Calu3 (cell line): ENCODE data around the gene METRN. TPM values are rescaled to one million over a fixed set of nuclear protein-coding genes. Genes with fewer than 3 reads are reported as not detected.

Experiments used
- BruUV-seq: library from RNA; stranded (reverse); fragments of 400-500 nt; replicated peaks from 2 replicates; lab custom pipeline; 2021; lab: Mats Ljungman, UMichigan
- CTCF ChIA-PET: fragments of 300-600 bp; sonication (Branson Sonifier 250); formaldehyde crosslinking; loops from one replicate; lab custom pipeline; 2022; ENCODE audit warnings: antibody characterized with exemption; lab: Charles Lee
- DNase-seq: peaks from one replicate; pipeline ENCODE4 v3.0.0; 2022
- H3K27ac Mint-ChIP-seq: one replicate; pipeline ENCODE4 v1.8.0; 2022; ENCODE audit warnings: mixed read lengths; ENCODE audit not compliant: unreplicated experiment
- H3K27me3 Mint-ChIP-seq: one replicate; pipeline ENCODE4 v1.8.0; 2022; ENCODE audit warnings: mixed read lengths; ENCODE audit not compliant: unreplicated experiment
- H3K36me3 Mint-ChIP-seq: one replicate; pipeline ENCODE4 v1.8.0; 2022; ENCODE audit warnings: mild to moderate bottlenecking, moderate library complexity, mixed read lengths; ENCODE audit not compliant: insufficient read depth, unreplicated experiment
- H3K4me1 Mint-ChIP-seq: one replicate; pipeline ENCODE4 v1.8.0; 2022; ENCODE audit warnings: mild to moderate bottlenecking, low read depth, mixed read lengths; ENCODE audit not compliant: unreplicated experiment
- H3K4me3 Mint-ChIP-seq: one replicate; pipeline ENCODE4 v1.8.0; 2022; ENCODE audit warnings: mild to moderate bottlenecking, low read depth, moderate library complexity, mixed read lengths; ENCODE audit not compliant: unreplicated experiment
- H3K9me3 Mint-ChIP-seq: one replicate; pipeline ENCODE4 v1.8.0; 2022; ENCODE audit warnings: low read depth, mixed read lengths; ENCODE audit not compliant: unreplicated experiment
- intact Hi-C: fragments of 100-400 bp; cut with micrococcal nuclease; formaldehyde crosslinking; loops from one replicate; pipeline ENCODE4 v1.10.0; 2022; ENCODE audit not compliant: unreplicated experiment
- total RNA-seq: library from RNA; stranded (reverse); gene quantifications from 2 replicates; pipeline ENCODE4 v1.2.3, GENCODE V29; 2022
- TF ChIP-seq, protein P1 (sequence below): fragments of 200-600 bp; IDR thresholded peaks from one replicate; pipeline ENCODE4 v1.8.0; 2022; ENCODE audit warnings: antibody characterized with exemption; ENCODE audit not compliant: unreplicated experiment

The METRN gene
- total RNA-seq, 1 experiment from 2014 or later: 51.7 TPM

DNA sequence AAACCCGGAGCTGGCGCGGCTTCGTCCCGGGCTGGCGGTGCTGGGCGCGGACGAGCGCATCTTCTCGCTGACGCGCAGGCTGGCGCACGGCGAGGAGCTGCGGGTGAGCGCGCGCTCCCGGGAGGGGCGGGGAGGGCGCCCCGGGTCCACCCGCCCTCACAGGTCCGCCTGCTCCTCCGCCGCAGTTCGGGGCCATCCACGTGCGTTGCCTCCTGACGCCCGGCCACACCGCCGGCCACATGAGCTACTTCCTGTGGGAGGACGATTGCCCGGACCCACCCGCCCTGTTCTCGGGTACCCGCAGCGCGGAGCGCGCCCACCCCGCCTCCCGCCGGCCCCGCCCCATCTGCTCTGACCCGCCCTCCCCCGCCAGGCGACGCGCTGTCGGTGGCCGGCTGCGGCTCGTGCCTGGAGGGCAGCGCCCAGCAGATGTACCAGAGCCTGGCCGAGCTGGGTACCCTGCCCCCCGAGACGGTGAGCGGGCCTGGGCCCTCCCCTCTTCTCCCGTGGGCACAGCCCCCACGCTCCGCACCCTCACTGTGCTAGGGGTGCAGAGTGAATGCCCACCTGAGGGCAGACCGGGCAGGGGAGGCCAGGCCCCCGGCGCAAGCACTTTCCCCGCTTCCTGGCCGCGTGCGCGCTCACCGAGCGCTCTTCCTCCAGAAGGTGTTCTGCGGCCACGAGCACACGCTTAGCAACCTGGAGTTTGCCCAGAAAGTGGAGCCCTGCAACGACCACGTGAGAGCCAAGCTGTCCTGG lies 13.4 kb downstream of the METRN start:
- H3K4me1 Mint-ChIP-seq: no peaks in the 10 kb centered on the region
- intact Hi-C loops: no loop called here
- peaks cover 60% of the 10 kb centered on the region for H3K36me3 Mint-ChIP-seq
- CTCF ChIA-PET: interaction anchor here (0.6 to 1.1 kb wide), 5 partner anchors 12 to 591 kb away, joined by 3 to 7 read pairs (median 3); partner anchors contain the start of gene CIAO3
- peak; percentile 72 for DNase-seq
- no peak overlapping the region for H3K27ac Mint-ChIP-seq
- H3K27me3 Mint-ChIP-seq: no peaks in the 10 kb centered on the region
- no peaks in the 10 kb centered on the region for H3K9me3 Mint-ChIP-seq
- no TSS peak for BruUV-seq
- H3K4me3 Mint-ChIP-seq: peak overlapping the region; percentile 74
- TF ChIP-seq, protein P1, sequence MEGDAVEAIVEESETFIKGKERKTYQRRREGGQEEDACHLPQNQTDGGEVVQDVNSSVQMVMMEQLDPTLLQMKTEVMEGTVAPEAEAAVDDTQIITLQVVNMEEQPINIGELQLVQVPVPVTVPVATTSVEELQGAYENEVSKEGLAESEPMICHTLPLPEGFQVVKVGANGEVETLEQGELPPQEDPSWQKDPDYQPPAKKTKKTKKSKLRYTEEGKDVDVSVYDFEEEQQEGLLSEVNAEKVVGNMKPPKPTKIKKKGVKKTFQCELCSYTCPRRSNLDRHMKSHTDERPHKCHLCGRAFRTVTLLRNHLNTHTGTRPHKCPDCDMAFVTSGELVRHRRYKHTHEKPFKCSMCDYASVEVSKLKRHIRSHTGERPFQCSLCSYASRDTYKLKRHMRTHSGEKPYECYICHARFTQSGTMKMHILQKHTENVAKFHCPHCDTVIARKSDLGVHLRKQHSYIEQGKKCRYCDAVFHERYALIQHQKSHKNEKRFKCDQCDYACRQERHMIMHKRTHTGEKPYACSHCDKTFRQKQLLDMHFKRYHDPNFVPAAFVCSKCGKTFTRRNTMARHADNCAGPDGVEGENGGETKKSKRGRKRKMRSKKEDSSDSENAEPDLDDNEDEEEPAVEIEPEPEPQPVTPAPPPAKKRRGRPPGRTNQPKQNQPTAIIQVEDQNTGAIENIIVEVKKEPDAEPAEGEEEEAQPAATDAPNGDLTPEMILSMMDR: no peak

GRCh38 chr16:728890-729744 lies 14.2 kb downstream of the METRN start:
- no peaks in the 10 kb centered on the region for H3K27me3 Mint-ChIP-seq
- no peaks in the 10 kb centered on the region for H3K4me1 Mint-ChIP-seq
- H3K9me3 Mint-ChIP-seq: no peaks in the 10 kb centered on the region
- H3K36me3 Mint-ChIP-seq: peaks cover 59% of the 10 kb centered on the region
- H3K4me3 Mint-ChIP-seq: peak overlapping the region; percentile 74
- H3K27ac Mint-ChIP-seq: no peak overlapping the region
- intact Hi-C loops: no loop called here
- DNase-seq: no peak
- no TSS peak for BruUV-seq
- CTCF ChIA-PET: no interaction called here
- TF ChIP-seq, protein P1: no peak

GRCh38 chr16:729768-730665 lies 15.1 kb downstream of the METRN start:
- Mint-ChIP-seq H3K4me1 (no peaks in the 10 kb centered on the region), H3K36me3 (peaks cover 62% of the 10 kb centered on the region), H3K27me3 (no peaks in the 10 kb centered on the region), H3K9me3 (no peaks in the 10 kb centered on the region), H3K27ac (no peak overlapping the region), H3K4me3 (no peak overlapping the region)
- TF ChIP-seq, protein P1: no peak
- intact Hi-C loops: no loop called here
- BruUV-seq: no TSS peak
- DNase-seq: no peak
- CTCF ChIA-PET: interaction anchor here (0.6 kb wide), 1 partner anchor 24 kb away, joined by 5 read pairs; no protein-coding TSS in a partner anchor
